ENCODE data around the gene TXLNA.

The TXLNA gene

DNA sequence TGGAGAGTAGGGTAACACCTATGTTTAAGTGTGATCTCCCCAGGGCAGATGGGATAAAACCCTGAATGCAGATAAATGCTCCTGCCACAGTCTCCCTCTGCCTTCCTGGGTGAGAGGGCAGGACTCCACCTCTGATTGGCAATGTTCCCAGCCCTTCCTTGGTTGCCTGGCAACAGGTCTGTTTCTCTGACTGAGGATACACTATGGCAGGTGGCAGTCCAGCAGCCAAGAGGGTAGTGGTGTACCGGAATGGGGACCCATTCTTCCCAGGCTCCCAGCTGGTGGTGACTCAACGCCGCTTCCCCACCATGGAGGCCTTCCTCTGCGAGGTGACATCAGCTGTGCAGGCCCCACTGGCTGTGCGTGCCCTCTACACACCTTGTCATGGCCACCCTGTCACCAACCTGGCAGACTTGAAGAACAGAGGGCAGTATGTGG lies 29.4 kb downstream of the TXLNA start, which contains the start of gene DCDC2B:
DCDC2B (plus strand) TSS at position 199 of the 438 bp plus-strand sequence; CDS start at position 204, 5 bp downstream.
- TF ChIP-seq POLR2A (IDR thresholded peaks at IDR 0.05; ENCODE audit: low read depth, low read length): no peak
- FAIRE-seq (no peak), DNase-seq (ENCODE audit: insufficient read length, low spot score) (peak; percentile 40)

DNA sequence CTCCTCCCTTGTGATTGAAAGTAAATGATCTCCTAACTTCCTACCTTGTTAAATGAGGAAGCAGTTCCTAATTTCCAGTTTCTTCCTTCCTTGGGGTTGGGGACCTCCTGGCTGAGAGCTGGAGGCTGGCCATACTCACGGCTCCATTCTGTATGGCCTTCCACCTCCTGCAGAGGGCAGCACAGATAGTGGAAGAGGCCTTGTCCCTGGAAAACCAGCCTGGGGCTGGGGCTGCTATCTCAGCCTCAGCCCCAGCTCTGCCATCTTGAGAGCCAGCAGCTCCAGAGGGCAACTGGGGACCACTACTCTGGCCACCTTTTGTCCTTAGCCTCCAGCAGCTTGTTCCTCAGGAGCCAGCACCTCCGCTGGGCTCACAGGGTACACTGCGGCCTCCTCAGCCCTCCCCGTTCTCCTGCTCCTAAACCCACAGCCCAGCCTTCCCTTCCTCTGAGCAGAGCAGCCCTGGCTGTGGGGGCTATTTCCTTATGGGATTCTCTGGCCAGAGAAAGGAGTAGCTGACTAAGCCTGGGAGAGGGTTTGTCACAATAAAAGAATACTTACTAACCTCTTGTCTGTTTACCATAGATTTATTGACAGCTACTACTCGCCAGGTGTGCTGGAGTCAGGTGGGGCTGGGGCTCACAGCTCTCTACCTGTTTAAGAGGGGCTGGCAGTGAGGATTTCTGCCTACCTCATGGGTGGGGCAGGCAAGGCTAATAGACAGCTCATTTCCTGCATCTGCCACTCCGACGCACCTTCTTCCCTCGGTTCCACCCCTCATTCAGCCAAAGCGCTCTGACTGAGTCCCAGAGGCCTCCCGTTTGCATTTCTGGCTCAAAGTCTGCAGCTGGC lies 36.4 kb downstream of the TXLNA start:
- TF ChIP-seq POLR2A (IDR thresholded peaks at IDR 0.05; ENCODE audit: low read depth, low read length): no peak
- FAIRE-seq (no peak), DNase-seq (ENCODE audit: insufficient read length, low spot score) (peak; percentile 58)

DNA sequence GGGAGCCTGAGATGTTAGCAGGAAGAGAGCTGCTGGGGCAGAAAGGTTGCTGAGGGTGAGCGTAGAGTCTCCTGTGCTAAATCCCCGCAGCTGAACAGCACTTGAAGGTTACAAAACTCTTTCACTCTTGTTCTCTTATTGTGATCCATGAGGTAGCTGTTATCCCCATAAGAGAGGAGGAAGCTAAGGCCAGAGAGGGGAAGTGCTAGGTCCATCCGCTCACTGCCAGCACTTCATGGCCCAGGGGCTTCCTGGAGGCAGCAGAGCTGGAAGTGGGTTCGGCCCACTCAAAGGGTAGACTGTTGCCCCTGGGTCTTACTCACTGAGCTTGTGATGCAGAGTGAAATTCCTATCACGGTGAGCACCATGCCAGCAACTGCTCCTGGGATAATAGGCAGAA lies 37.1 kb downstream of the TXLNA start:
- FAIRE-seq (no peak), DNase-seq (ENCODE audit: insufficient read length, low spot score) (no peak)
- TF ChIP-seq POLR2A (IDR thresholded peaks at IDR 0.05; ENCODE audit: low read depth, low read length): no peak

DNA sequence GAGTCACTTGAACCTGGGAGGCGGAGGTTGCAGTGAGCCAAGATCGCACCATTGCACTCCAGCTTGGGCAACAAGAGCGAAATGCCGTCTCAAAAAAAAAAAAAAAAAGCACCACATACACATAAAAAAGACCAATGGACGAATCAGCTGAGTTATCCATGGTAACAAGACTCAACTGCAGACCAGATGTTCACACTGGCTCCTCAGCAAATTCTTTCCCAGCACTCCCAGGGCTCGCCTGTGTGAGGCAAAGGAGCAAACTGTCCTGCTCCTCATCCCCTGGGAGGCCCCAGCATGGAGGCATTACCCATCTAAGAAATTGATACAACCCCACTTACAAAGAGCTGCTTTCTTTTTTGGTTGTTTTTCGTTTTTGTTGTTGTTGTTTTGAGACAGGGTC lies 39.5 kb downstream of the TXLNA start:
- no peak for FAIRE-seq
- no peak for DNase-seq (ENCODE audit: insufficient read length, low spot score)
- no peak for TF ChIP-seq POLR2A (IDR thresholded peaks at IDR 0.05; ENCODE audit: low read depth, low read length)

DNA sequence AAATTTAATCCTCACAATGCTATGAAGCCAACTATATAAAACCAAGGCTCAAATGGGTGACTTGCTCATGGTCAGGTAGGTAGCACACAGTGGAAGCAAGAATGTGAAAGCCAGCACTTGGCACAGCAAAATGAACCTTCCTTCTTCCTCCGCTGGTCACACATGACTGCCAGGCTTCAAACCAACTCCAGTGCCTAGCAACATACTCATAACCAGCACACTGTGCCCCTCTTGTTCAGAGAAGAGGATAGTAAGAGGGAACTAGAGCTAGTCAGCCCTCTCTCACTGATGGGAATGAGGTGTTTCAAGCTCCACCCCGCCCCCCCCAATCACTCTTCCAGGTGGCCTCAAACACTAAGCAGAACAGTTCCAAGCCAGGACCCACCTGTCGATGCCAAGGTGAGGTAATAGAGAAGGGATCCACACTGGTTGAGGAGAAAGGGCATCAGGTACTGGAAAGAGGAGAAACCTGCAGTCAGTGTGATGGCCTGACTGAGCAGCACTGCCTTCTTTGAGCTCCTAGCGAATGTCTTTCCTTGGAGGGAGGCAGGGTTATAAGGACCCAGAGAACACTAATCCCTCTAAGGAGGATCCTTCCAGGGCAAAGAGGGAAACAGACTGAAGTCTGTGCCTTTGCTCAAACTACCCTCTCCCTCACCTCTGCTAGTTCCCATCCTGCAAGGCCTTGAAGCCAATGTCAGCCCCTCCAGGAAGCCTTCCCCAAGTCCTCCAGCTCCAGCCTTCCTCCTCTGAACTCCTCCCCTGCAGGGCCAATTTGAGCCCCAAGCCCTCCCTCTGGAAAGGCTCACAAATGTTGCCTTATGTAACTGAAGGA lies 41.5 kb downstream of the TXLNA start:
- no peak for TF ChIP-seq POLR2A (IDR thresholded peaks at IDR 0.05; ENCODE audit: low read depth, low read length)
- DNase-seq (ENCODE audit: insufficient read length, low spot score) (no peak), FAIRE-seq (no peak)

DNA sequence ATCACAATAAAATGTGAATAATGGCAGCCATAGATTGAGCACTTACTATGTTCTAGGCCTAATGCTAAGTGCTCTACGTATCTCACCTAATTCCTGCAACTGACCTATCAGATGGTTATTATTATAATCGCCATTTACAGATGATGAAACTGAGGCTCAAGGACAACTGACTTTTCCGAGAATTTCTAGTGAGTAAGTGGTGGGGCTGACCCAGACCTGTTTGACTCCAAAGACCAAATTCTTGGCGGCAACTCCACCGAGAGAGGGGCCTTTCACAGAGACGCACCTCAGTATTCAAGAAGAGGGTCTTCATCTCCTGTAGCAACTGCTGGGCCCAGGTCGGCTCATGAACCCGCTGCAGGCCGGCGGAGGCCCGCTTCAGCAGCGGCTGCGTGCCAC lies 42.1 kb downstream of the TXLNA start:
- FAIRE-seq (no peak), DNase-seq (ENCODE audit: insufficient read length, low spot score) (no peak)
- TF ChIP-seq POLR2A (IDR thresholded peaks at IDR 0.05; ENCODE audit: low read depth, low read length): no peak

DNA sequence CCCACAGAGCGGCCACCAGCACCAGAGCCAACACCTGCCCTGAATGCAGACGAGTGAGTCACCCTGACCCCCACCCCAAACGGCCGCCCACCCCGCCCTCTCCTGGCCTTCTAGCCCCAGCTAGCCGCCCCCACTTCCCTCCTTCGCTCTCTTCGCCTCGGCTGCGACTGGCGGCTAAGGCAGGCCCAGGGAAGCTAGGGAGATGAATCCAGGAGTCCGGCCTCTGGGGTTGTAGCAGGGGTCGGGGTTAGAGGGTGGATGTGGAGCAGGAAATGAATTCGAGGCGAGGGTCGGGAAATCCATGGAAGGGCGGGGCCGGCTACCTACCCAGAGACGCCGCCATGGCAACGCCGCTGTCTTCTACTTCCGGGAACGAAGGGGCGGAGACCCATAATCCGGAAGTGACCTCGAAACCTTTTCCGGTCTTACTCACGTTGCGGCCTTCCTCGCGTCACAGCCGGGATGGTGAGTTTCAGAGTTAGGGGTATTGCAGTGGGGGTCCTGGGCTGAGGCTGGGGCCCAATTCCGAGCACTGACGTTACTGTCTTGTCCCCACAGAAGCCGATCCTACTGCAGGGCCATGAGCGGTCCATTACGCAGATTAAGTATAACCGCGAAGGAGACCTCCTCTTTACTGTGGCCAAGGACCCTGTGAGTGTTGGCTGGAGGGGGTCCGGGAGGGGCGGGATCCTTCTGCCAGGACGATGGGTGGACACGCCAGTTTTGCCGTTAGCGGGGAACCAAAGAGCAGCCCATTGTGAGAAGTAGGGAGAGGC lies 42.7 kb downstream of the TXLNA start, which contains the start of the genes EIF3I and TMEM234:
EIF3I (plus strand) TSS at position 428 of the 776 bp plus-strand sequence; CDS start at position 463, 35 bp downstream.
TMEM234 (minus strand) TSS at position 374 of the 776 bp plus-strand sequence; CDS start at position 343, 31 bp downstream.
- peak; percentile 62; the same call in 1 of the 2 replicates for TF ChIP-seq POLR2A (IDR thresholded peaks at IDR 0.05; ENCODE audit: low read depth, low read length)
- FAIRE-seq: no peak
- DNase-seq (ENCODE audit: insufficient read length, low spot score): peak; percentile 88

DNA sequence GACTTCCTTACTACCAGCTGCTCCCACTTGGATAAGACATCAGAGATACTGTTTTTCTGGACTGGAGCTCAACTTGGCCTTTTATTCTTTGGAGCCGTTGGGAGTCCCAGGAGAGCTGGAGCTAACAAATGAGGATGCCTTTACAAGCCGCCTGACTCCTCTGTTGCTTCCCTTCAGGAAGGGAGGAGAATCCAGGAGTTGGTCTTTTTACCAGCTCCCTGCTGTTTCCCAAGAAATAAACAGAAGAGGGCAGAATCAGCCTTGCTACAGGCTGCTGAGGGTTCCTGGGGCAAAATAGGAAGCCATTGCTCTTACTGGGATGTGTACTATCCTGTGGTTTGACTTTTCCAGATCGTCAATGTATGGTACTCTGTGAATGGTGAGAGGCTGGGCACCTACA lies 44.2 kb downstream of the TXLNA start:
- no peak for TF ChIP-seq POLR2A (IDR thresholded peaks at IDR 0.05; ENCODE audit: low read depth, low read length)
- FAIRE-seq: no peak
- DNase-seq (ENCODE audit: insufficient read length, low spot score): no peak

DNA sequence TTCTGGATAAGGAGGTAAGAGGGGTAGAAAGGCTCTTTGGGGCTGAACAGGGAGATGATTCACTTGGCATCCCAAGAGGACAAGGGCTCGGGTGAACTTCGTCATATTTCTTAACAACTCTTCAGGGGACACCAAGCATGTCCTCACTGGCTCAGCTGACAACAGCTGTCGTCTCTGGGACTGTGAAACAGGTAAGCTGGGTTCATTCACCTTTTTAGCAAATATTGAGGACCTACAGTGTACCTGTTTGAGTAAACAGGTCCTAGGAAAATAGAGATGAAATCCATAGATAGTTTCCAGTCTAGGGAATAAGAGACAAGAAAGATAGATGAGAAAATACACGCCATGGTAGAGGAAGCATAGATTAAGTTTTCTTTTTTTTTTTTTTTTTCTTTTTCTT lies 44.8 kb downstream of the TXLNA start:
- DNase-seq (ENCODE audit: insufficient read length, low spot score): no peak
- no peak for TF ChIP-seq POLR2A (IDR thresholded peaks at IDR 0.05; ENCODE audit: low read depth, low read length)

DNA sequence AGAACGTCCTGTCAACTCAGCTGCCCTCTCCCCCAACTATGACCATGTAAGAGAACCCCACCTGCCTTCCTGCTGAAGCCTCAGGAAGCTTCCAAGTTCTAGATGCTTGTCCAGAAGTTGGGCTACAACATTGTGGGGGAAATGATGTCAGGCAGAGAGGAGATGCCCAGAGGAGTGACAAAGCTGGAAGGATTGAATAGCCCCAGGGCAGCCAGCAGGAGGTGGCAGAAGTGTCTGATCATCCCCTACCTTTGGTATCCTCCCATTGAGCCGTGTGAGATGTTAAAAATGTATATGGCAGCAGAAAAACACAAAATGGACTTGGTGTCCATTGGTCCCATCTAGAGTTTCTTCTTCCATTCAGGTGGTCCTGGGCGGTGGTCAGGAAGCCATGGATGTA lies 49.3 kb downstream of the TXLNA start:
- DNase-seq (ENCODE audit: insufficient read length, low spot score): no peak
- TF ChIP-seq POLR2A (IDR thresholded peaks at IDR 0.05; ENCODE audit: low read depth, low read length): no peak
- FAIRE-seq: no peak

More for the DNA sequence above, 44.8 kb downstream of the TXLNA start:
- no peak for FAIRE-seq

DNA sequence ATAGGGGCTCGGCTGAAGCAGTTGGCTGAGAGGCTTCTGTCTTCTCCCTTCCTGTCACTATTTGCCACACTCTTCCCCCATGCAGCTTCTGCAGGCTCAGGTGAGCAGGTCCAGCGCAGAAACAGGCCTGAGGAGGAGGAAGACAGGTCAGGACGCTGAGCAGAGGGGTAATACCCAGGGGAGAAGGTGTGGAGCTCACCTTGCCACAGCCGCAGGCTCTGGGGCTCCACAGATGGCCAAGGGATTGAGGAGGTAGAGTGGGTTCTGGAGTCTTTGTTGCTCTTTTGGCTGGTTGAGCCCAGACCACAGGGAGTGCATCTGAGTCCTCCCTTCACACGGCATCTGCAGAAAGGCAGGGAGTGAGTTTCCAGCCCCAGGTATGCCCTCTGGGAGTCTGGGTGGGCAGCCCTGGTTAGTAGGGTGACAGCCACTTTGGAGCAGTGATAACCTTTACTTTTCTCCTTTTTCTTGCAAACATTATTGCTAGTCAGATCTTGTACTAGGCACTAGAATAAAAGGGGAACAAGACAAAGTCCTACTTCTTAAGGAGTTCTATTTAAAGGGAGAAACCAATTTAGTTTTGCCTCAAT lies 52.5 kb downstream of the TXLNA start:
- FAIRE-seq (no peak), DNase-seq (ENCODE audit: insufficient read length, low spot score) (no peak)
- TF ChIP-seq POLR2A (IDR thresholded peaks at IDR 0.05; ENCODE audit: low read depth, low read length): no peak

DNA sequence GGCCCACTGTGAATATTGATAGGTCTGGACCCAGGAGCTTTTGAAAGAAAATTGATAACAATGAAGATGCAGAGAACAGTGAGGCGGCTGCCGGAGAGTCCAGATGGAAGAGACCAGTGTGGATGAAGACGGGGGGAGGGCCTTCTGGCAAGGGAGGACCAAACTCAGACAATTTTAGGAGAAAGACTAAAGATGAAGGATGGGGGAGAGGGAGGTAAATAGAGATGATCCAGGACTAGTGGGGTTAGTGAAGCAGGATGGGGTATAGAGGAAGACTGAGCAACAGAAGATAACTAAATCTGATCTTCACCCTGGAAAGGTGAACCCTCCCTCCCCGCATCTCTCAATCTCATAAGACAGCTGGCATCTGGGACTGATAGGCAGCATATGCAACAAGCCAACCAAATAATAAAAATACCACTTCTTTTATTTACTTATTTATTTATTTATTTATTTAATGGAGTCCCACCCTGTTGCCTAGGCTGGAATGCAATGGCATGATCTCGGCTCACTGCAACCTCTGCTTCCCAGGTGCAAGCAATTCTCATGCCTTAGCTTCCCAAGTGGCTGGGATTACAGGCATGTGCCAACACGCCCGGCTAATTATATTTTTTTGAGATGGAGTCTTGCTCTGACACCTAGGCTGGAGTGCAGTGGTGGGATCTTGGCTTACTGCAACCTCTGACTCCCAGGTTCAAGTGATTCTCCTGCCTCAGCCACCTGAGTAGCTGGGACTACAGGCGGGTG lies 53.3 kb downstream of the TXLNA start:
- no peak for FAIRE-seq
- no peak for TF ChIP-seq POLR2A (IDR thresholded peaks at IDR 0.05; ENCODE audit: low read depth, low read length)
- no peak for DNase-seq (ENCODE audit: insufficient read length, low spot score)

Data from H54 (cell line).